ENCODE data around the gene LIF. TPM values are rescaled to one million over a fixed set of nuclear protein-coding genes. Genes with fewer than 3 reads are reported as not detected.
A peak's percentile ranks its signal among the peaks of the same experiment; 100 is the strongest.
"Not testable (repeated sequence)": the region's sequence is repeated elsewhere in the genome, so short reads cannot be mapped to it uniquely, and the experiment has no call there.

The LIF gene
- total RNA-seq, 5 donors from 2014 or later (not counting 1 experiment from before 2014, with no cell fraction given): 0.26 to 3.3 (median 1.4) TPM

DNA sequence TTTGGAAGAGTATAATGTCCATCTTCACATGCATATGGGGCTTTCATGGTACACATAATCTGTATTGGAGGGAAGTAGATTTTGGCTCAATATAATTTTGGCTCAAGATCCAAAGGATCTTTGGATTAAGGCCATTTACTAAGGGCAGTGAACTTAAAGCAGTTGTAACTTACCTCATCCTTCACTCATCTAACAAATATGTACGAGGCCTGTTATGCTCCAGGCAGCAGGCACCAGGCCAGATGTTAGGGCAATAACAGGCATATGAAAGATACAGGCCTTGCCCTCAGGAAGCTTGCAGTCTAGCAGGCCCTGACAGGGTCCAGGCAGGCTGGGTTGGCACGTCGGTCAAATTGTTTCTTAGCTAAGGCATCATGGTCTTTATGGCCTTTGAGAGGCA lies 44.6 kb downstream of the LIF start:
- peaks cover 6 to 16% (median 7%) of the 10 kb centered on the region in 3 donors for H3K4me1 Mint-ChIP-seq
- no peak overlapping the region for H3K4me3 Mint-ChIP-seq
- H3K9me3 Mint-ChIP-seq: no peaks in the 10 kb centered on the region
- Histone ChIP-seq H3K9me3 (no peaks in the 10 kb centered on the region), H3K27ac (ENCODE audit: low read length) (no peak overlapping the region), H3K27me3 (replicated peaks in 1 of 2; ENCODE audit: control insufficient read depth in 2 of 2, extremely low read depth in 1 of 2, insufficient read depth in 2 of 2, low read length in 1 of 2) (no peaks in the 10 kb centered on the region), H3K4me1 (ENCODE audit: control insufficient read depth in 1 of 2, extremely low read depth in 1 of 2, insufficient read depth in 2 of 2, low read length in 2 of 2) (peaks cover 2% of the 10 kb centered on the region in 2 experiments), H3K36me3 (ENCODE audit: control insufficient read depth in 2 of 2, extremely low read depth in 1 of 2, insufficient read depth in 1 of 2, low read length in 1 of 2) (no peaks in the 10 kb centered on the region), H3K4me3 (ENCODE audit: control insufficient read depth in 1 of 2, extremely low read depth in 1 of 2, low read length in 1 of 2) (no peak overlapping the region)
- no peak overlapping the region for H3K27ac Mint-ChIP-seq
- WGBS (ENCODE audit: insufficient coverage): 83% methylated on average over 2 of the region's 3 CpGs
- DNase-seq (no peak), ATAC-seq (replicated peaks in 1 of 4) (no peak)
- ChIA-PET CTCF (interaction anchor here in 1 of 2 donors (0.6 kb wide), 1 partner anchor 228 kb away, joined by 4 read pairs; no protein-coding TSS in a partner anchor), POLR2A (no interaction called here)
- no peaks in the 10 kb centered on the region for H3K36me3 Mint-ChIP-seq
- H3K27me3 Mint-ChIP-seq: no peaks in the 10 kb centered on the region

DNA sequence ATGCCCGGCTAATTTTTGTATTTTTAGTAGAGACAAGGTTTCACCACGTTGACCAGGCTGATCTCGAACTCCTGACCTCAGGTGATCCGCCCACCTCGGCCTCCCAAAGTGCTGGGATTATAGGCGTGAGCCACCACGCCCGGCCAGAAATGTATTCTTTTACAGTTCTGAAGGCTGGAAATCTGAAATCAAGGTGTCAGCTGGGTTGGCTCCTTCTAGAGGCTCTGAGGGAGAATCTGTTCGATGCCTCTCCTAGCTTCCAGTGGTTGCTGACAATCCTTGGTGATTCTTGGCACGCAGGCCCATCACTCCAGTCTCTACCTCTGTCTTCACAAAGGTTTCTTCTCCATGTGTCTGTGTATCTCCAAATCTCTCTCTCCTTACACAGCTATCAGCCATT lies 45.7 kb downstream of the LIF start:
- WGBS (ENCODE audit: insufficient coverage): 96% methylated on average over 9 of the region's 10 CpGs
- CTCF ChIA-PET; H3K27ac Mint-ChIP-seq; H3K36me3 Mint-ChIP-seq; ATAC-seq (replicated peaks in 1 of 4); H3K27me3 ChIP-seq (replicated peaks in 1 of 2; ENCODE audit: control insufficient read depth in 2 of 2, extremely low read depth in 1 of 2, insufficient read depth in 2 of 2, low read length in 1 of 2); POLR2A ChIA-PET; H3K9me3 Mint-ChIP-seq; H3K4me3 Mint-ChIP-seq; H3K4me3 ChIP-seq (ENCODE audit: control insufficient read depth in 1 of 2, extremely low read depth in 1 of 2, low read length in 1 of 2); H3K9me3 ChIP-seq; H3K27ac ChIP-seq (ENCODE audit: low read length); H3K27me3 Mint-ChIP-seq; DNase-seq; H3K36me3 ChIP-seq (ENCODE audit: control insufficient read depth in 2 of 2, extremely low read depth in 1 of 2, insufficient read depth in 1 of 2, low read length in 1 of 2): not testable (repeated sequence)
- peaks cover 16 to 27% (median 18%) of the 10 kb centered on the region in 3 donors for H3K4me1 Mint-ChIP-seq
- H3K4me1 ChIP-seq (ENCODE audit: control insufficient read depth in 1 of 2, extremely low read depth in 1 of 2, insufficient read depth in 2 of 2, low read length in 2 of 2): peaks cover 6 to 12% of the 10 kb centered on the region in 2 experiments

DNA sequence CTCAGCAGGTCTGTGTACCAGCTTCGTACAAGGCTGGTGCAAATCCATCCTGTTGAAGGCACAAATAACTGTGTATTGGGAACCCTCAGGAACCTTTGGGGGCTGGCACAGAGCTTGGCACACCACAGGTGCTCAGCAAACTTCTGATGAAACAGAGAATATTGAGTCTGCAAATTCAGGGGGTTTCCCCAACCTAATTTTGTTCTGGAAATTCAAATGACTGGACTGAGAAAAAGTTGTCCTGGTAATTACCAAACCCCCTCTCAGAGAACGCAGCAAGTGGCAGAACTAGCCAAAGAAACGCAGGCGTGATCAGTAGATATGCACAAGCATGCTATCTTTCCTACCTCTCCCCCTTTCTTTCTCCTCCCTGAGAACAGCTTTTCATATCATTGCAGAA lies 47.6 kb downstream of the LIF start:
- DNase-seq (no peak), ATAC-seq (replicated peaks in 1 of 4) (no peak)
- Mint-ChIP-seq H3K9me3 (no peaks in the 10 kb centered on the region), H3K36me3 (no peaks in the 10 kb centered on the region), H3K27me3 (no peaks in the 10 kb centered on the region), H3K4me1 (peaks cover 21 to 35% (median 23%) of the 10 kb centered on the region in 3 donors), H3K4me3 (no peak overlapping the region), H3K27ac (no peak overlapping the region)
- H3K27me3 ChIP-seq (replicated peaks in 1 of 2; ENCODE audit: control insufficient read depth in 2 of 2, extremely low read depth in 1 of 2, insufficient read depth in 2 of 2, low read length in 1 of 2): no peaks in the 10 kb centered on the region
- ChIA-PET POLR2A (no interaction called here), CTCF (no interaction called here)
- peaks cover 6 to 15% of the 10 kb centered on the region in 2 experiments for H3K4me1 ChIP-seq (ENCODE audit: control insufficient read depth in 1 of 2, extremely low read depth in 1 of 2, insufficient read depth in 2 of 2, low read length in 2 of 2)
- WGBS (ENCODE audit: insufficient coverage): 49% methylated on average over 3 of the region's 4 CpGs
- H3K27ac ChIP-seq (ENCODE audit: low read length): no peak overlapping the region
- no peak overlapping the region for H3K4me3 ChIP-seq (ENCODE audit: control insufficient read depth in 1 of 2, extremely low read depth in 1 of 2, low read length in 1 of 2)
- no peaks in the 10 kb centered on the region for H3K36me3 ChIP-seq (ENCODE audit: control insufficient read depth in 2 of 2, extremely low read depth in 1 of 2, insufficient read depth in 1 of 2, low read length in 1 of 2)
- H3K9me3 ChIP-seq: no peaks in the 10 kb centered on the region

DNA sequence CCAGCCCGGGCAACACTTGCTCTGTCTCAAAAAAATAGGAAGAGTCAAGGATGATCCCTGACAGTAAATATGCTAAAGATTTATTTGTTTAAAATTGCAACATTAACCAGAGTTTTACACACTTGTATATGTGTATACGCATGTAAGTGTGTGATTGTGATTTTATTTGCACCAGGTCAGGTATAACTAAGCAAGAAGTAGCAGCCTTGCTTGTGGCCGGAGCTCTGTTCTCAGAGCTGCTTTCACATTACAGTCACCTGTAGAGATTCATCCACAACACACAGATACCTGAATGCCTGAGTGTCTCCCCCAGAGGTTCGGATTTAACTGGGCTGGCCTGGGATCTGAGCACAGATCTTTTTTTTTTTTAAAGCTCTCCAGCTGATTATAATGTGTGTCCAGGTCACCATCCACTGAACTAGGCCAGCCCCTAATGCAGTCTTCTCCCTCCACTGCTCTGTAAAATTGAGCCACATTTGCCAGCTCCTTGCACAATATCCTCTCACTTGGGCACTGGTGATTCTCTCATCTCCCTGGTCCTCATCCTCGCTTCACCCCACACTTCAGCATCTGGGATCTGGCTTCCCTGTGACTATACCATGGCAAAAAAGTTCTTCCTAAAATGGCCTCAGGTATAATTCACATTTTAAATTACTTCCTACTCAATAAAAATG lies 48.3 kb downstream of the LIF start:
- H3K9me3 ChIP-seq: no peaks in the 10 kb centered on the region
- no peaks in the 10 kb centered on the region for H3K27me3 Mint-ChIP-seq
- 100% methylated on average over 2 of the region's 5 CpGs for WGBS (ENCODE audit: insufficient coverage)
- no peak overlapping the region for H3K4me3 Mint-ChIP-seq
- no peaks in the 10 kb centered on the region for H3K27me3 ChIP-seq (replicated peaks in 1 of 2; ENCODE audit: control insufficient read depth in 2 of 2, extremely low read depth in 1 of 2, insufficient read depth in 2 of 2, low read length in 1 of 2)
- ChIA-PET POLR2A (no interaction called here), CTCF (interaction anchor here in 1 of 2 donors (0.6 kb wide), 1 partner anchor 1148 kb away, joined by 3 read pairs; the partner anchor contains the start of gene PATZ1)
- H3K27ac ChIP-seq (ENCODE audit: low read length): no peak overlapping the region
- no peak for ATAC-seq (replicated peaks in 1 of 4)
- H3K4me3 ChIP-seq (ENCODE audit: control insufficient read depth in 1 of 2, extremely low read depth in 1 of 2, low read length in 1 of 2): no peak overlapping the region
- peak overlapping the region in 1 of 2 donors; percentile 21 for H3K27ac Mint-ChIP-seq
- no peaks in the 10 kb centered on the region for H3K9me3 Mint-ChIP-seq
- no peaks in the 10 kb centered on the region for H3K36me3 Mint-ChIP-seq
- no peak for DNase-seq
- H3K4me1 Mint-ChIP-seq: peaks cover 21 to 36% (median 23%) of the 10 kb centered on the region in 3 donors
- no peaks in the 10 kb centered on the region for H3K36me3 ChIP-seq (ENCODE audit: control insufficient read depth in 2 of 2, extremely low read depth in 1 of 2, insufficient read depth in 1 of 2, low read length in 1 of 2)
- peaks cover 6 to 15% of the 10 kb centered on the region in 2 experiments for H3K4me1 ChIP-seq (ENCODE audit: control insufficient read depth in 1 of 2, extremely low read depth in 1 of 2, insufficient read depth in 2 of 2, low read length in 2 of 2)

DNA sequence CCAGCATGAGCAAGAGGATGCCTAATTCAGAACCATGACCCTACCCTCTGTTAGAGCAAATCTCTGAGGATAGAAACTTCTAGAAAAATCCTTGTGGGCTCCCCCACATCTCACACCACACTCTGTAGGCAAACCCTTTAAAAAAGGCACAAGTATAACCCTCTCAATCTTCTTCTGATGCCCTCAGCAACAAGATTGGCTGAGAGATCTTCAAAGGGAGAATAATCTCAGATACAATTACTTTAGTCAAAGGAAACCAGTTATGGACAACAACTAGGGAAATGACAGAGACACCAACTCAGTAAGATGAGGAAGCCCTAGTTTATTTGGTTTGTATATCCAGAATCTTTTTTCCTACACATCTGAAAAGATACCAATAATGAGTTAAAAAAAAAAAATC lies 49.2 kb downstream of the LIF start:
- peaks cover 6 to 15% of the 10 kb centered on the region in 2 experiments for H3K4me1 ChIP-seq (ENCODE audit: control insufficient read depth in 1 of 2, extremely low read depth in 1 of 2, insufficient read depth in 2 of 2, low read length in 2 of 2)
- ChIA-PET POLR2A (no interaction called here), CTCF (no interaction called here)
- H3K27ac Mint-ChIP-seq: peak overlapping the region; percentile 83 to 84
- no peaks in the 10 kb centered on the region for H3K27me3 Mint-ChIP-seq
- no peak for DNase-seq
- H3K27ac ChIP-seq (ENCODE audit: low read length): peak overlapping the region; percentile 43
- no peak overlapping the region for H3K4me3 ChIP-seq (ENCODE audit: control insufficient read depth in 1 of 2, extremely low read depth in 1 of 2, low read length in 1 of 2)
- no peak for ATAC-seq (replicated peaks in 1 of 4)
- no peaks in the 10 kb centered on the region for H3K36me3 ChIP-seq (ENCODE audit: control insufficient read depth in 2 of 2, extremely low read depth in 1 of 2, insufficient read depth in 1 of 2, low read length in 1 of 2)
- no peak overlapping the region for H3K4me3 Mint-ChIP-seq
- H3K4me1 Mint-ChIP-seq: peaks cover 29 to 45% (median 29%) of the 10 kb centered on the region in 3 donors
- H3K27me3 ChIP-seq (replicated peaks in 1 of 2; ENCODE audit: control insufficient read depth in 2 of 2, extremely low read depth in 1 of 2, insufficient read depth in 2 of 2, low read length in 1 of 2): no peaks in the 10 kb centered on the region
- no peaks in the 10 kb centered on the region for H3K9me3 ChIP-seq
- no peaks in the 10 kb centered on the region for H3K9me3 Mint-ChIP-seq
- no peaks in the 10 kb centered on the region for H3K36me3 Mint-ChIP-seq

DNA sequence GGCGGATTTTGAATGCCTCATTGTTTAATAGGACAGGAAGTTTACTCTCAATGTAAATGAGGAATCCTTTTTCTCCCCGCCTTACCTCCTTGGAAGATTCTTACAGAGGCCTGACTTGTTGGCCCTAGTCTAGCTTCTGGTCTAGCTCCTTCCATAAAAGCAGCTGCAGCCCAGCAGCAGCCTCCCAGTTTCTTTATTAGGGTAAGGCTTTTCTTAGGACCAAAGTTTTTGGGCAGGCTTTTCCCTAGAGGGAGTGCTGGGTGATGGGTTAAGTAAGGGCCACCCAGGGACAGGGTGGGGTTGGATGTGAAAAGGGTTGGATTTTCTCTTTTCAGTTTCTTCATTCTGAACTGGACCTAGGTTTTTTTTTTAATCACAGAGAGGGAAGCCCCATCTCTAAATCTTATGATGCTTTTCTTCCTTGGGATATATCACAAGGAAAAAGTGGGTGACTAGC lies 49.7 kb downstream of the LIF start:
- no peaks in the 10 kb centered on the region for H3K9me3 ChIP-seq
- H3K36me3 ChIP-seq (ENCODE audit: control insufficient read depth in 2 of 2, extremely low read depth in 1 of 2, insufficient read depth in 1 of 2, low read length in 1 of 2): no peaks in the 10 kb centered on the region
- peak in 2 of 4 experiments; percentile 51 to 62 for ATAC-seq (replicated peaks in 1 of 4)
- ChIA-PET POLR2A (no interaction called here), CTCF (interaction anchor here in 1 of 2 donors (1.1 kb wide), 1 partner anchor 13 kb away, joined by 3 read pairs; no protein-coding TSS in a partner anchor)
- H3K27ac Mint-ChIP-seq: peak overlapping the region; percentile 83 to 84
- WGBS (ENCODE audit: insufficient coverage): no CpG with 5 or more reads among the region's 2 CpGs
- peak overlapping the region; percentile 43 for H3K27ac ChIP-seq (ENCODE audit: low read length)
- H3K9me3 Mint-ChIP-seq: no peaks in the 10 kb centered on the region
- no peak overlapping the region for H3K4me3 ChIP-seq (ENCODE audit: control insufficient read depth in 1 of 2, extremely low read depth in 1 of 2, low read length in 1 of 2)
- H3K27me3 ChIP-seq (replicated peaks in 1 of 2; ENCODE audit: control insufficient read depth in 2 of 2, extremely low read depth in 1 of 2, insufficient read depth in 2 of 2, low read length in 1 of 2): no peaks in the 10 kb centered on the region
- H3K27me3 Mint-ChIP-seq: no peaks in the 10 kb centered on the region
- DNase-seq: no peak
- H3K4me3 Mint-ChIP-seq: peak overlapping the region in 2 of 3 donors; percentile 22 to 35
- H3K36me3 Mint-ChIP-seq: no peaks in the 10 kb centered on the region
- H3K4me1 ChIP-seq (ENCODE audit: control insufficient read depth in 1 of 2, extremely low read depth in 1 of 2, insufficient read depth in 2 of 2, low read length in 2 of 2): peaks cover 6 to 18% of the 10 kb centered on the region in 2 experiments
- H3K4me1 Mint-ChIP-seq: peaks cover 34 to 50% (median 34%) of the 10 kb centered on the region in 3 donors

Data from T-cell (primary cell).